NCI-H2029 treated with DMSO at 0.1 percent for 48 hours (cell line): Measurements from ENCODE around the gene TWIST2.

ENCODE experiments used
- DNase-seq: peaks from one replicate; lab custom pipeline; 2025; lab: John Stamatoyannopoulos, UW

TWIST2 gene

GRCh38 chr2:238939521-238940403 is 91.9 kb downstream of the TWIST2 start:
- no peak for DNase-seq

- DNase-seq, result no peak
Observed at GRCh38 chr2:238940806-238941205, 92.9 kb downstream of the TWIST2 start.

- DNase-seq, result no peak
Observed at GRCh38 chr2:238941262-238941792, 93.4 kb downstream of the TWIST2 start.

- DNase-seq, result no peak
Observed at GRCh38 chr2:238942080-238942725, 94.3 kb downstream of the TWIST2 start.

GRCh38 chr2:238942726-238943300 is 94.9 kb downstream of the TWIST2 start:
- no peak for DNase-seq

GRCh38 chr2:238943338-238944067 is 95.6 kb downstream of the TWIST2 start:
- no peak for DNase-seq

- no peak for DNase-seq
Observed at GRCh38 chr2:238945433-238946150, 97.7 kb downstream of the TWIST2 start.

- DNase-seq, result no peak
Observed at GRCh38 chr2:238946318-238947242, 98.7 kb downstream of the TWIST2 start.

GRCh38 chr2:238947243-238947760 is 99.4 kb downstream of the TWIST2 start:
- no peak for DNase-seq

GRCh38 chr2:238947920-238948710 is 100.2 kb downstream of the TWIST2 start:
- DNase-seq, result no peak

- DNase-seq, result no peak
Observed at GRCh38 chr2:238948765-238949641, 101.1 kb downstream of the TWIST2 start.

GRCh38 chr2:238949710-238950345 is 101.9 kb downstream of the TWIST2 start:
- DNase-seq, result no peak

GRCh38 chr2:238950551-238950950 is 102.7 kb downstream of the TWIST2 start:
- no peak for DNase-seq

GRCh38 chr2:238952261-238952919 is 104.5 kb downstream of the TWIST2 start:
- no peak for DNase-seq

- DNase-seq, result no peak
Observed at GRCh38 chr2:238954841-238955591, 107.1 kb downstream of the TWIST2 start.
